Spleen (tissue), 11 donors: ENCODE measurements around the gene MFF. TPM values are rescaled to one million over a fixed set of nuclear protein-coding genes. Genes with fewer than 3 reads are reported as not detected.

ENCODE experiments used
- DNase-seq: peaks from one replicate; pipeline ENCODE4 v3.0.0-alpha.2; 2020
- H3K27ac ChIP-seq, 8 donors: fragments of 200-600 bp; sonication (generic) in 7 of 8; 1 replicate in 4 of 8; 2 replicates in 4 of 8; pipeline versions ENCODE4 v1.5.0 to v1.8.0; 2016 to 2021; ENCODE audit warnings: inconsistent platforms in 4 of 8, mild to moderate bottlenecking in 4 of 8, moderate library complexity in 1 of 8
- H3K27me3 ChIP-seq, 7 donors: fragments of 200-600 bp; sonication (generic) in 6 of 7; replicated peaks in 1 of 7; 1 replicate in 4 of 7; 2 replicates in 3 of 7; pipeline versions ENCODE4 v1.5.0 to v1.8.0; 2016 to 2021; ENCODE audit warnings: inconsistent platforms in 3 of 7, mild to moderate bottlenecking in 1 of 7
- H3K36me3 ChIP-seq, 6 donors: fragments of 200-600 bp; sonication (generic) in 5 of 6; 1 replicate in 4 of 6; 2 replicates in 2 of 6; pipeline versions ENCODE4 v1.5.0 to v1.8.0; 2016 to 2021; ENCODE audit warnings: inconsistent platforms in 2 of 6
- H3K4me1 ChIP-seq, 6 donors: fragments of 200-600 bp; sonication (generic) in 5 of 6; 1 replicate in 3 of 6; 2 replicates in 3 of 6; pipeline versions ENCODE4 v1.5.0 to v1.8.0; 2016 to 2021; ENCODE audit warnings: inconsistent platforms in 3 of 6
- H3K4me3 ChIP-seq, 8 donors: fragments of 200-600 bp; sonication (generic) in 7 of 8; 1 replicate in 4 of 8; 2 replicates in 4 of 8; pipeline versions ENCODE4 v1.5.0 to v1.8.0; 2016 to 2021; ENCODE audit warnings: inconsistent platforms in 4 of 8, mild to moderate bottlenecking in 4 of 8, moderate library complexity in 2 of 8
- H3K9me3 ChIP-seq, 8 donors: fragments of 200-600 bp; sonication (generic) in 7 of 8; 1 replicate in 4 of 8; 2 replicates in 4 of 8; pipeline versions ENCODE4 v1.5.0 to v1.8.0; 2016 to 2021; ENCODE audit warnings: inconsistent platforms in 4 of 8
- CTCF ChIP-seq, 11 experiments: fragments of 200-600 bp in 7 of 11; fragments of 450-650 bp in 4 of 11; sonication (generic) in 4 of 11; IDR thresholded peaks in 8 of 11; conservative IDR thresholded peaks in 3 of 11; 1 replicate in 7 of 11; 2 replicates in 4 of 11; pipeline versions ENCODE4 v1.4.0 to v1.8.0; 2016 to 2021; ENCODE audit warnings: antibody characterized with exemption in 11 of 11, inconsistent platforms in 4 of 11, mild to moderate bottlenecking in 1 of 11
- POLR2A ChIP-seq, 3 donors: fragments of 450-650 bp; IDR thresholded peaks; one replicate each; pipeline ENCODE4 v1.5.1; 2017; ENCODE audit warnings: antibody characterized with exemption in 3 of 3, mild to moderate bottlenecking in 1 of 3
- POLR2AphosphoS5 ChIP-seq, 3 donors: sonication (generic); formaldehyde crosslinking; IDR thresholded peaks; one replicate each; pipeline ENCODE4 v1.5.1; 2017; ENCODE audit warnings: antibody characterized with exemption in 3 of 3
- WGBS, 5 donors: extraction: QIAGEN DNeasy Blood & Tissue Kit in 3 of 5; methylation state at CpG; one replicate each; pipeline versions ENCODE4 v1.1.5 to v1.1.7; 2013 to 2018; 5-methylcytosine and 5-hydroxymethylcytosine counted together
- intact Hi-C: fragments of 100-400 bp; cut with DNase I; formaldehyde crosslinking; loops from one replicate; pipeline ENCODE4 v1.15.0; 2023; ENCODE audit warnings: low total_unique reads
- polyA plus RNA-seq, 3 donors: library from polyadenylated mRNA; stranded (reverse); fragments of 200-250 nt; gene quantifications; one replicate each; pipeline ENCODE4 v1.2.1, GENCODE V29; 2013
- total RNA-seq, 7 donors: library from RNA; depleted of rRNA in 3 of 7; stranded (reverse); fragments of >200 nt in 3 of 7; fragmentation: NEBNext Ultra II Directional in 4 of 7; extraction: Animal tissue kit (Norgen Biotek cat#: 25700) in 4 of 7; gene quantifications; one replicate each; pipeline versions ENCODE4 v1.1.0 to v1.2.1, GENCODE V29; 2016 to 2021
- donor health status: healthy with polysubstance abuse.
- donor health status: DM: no; HTN: no; CAD: no; lungs with moderate emphysema.
- donor health status: DM: no; HTN: no; CAD: no.
- donor health status: Bipolar disorder and iron deficiency.
- donor health status: healthy.
- donor health status: DM: no; HTN: no; CAD: no.
- donor health status: DM: yes; HTN: yes; CAD: no.

Gene MFF
- total and polyA plus RNA-seq, 10 donors, result 59.3 to 134 (median 75.5) TPM

DNA sequence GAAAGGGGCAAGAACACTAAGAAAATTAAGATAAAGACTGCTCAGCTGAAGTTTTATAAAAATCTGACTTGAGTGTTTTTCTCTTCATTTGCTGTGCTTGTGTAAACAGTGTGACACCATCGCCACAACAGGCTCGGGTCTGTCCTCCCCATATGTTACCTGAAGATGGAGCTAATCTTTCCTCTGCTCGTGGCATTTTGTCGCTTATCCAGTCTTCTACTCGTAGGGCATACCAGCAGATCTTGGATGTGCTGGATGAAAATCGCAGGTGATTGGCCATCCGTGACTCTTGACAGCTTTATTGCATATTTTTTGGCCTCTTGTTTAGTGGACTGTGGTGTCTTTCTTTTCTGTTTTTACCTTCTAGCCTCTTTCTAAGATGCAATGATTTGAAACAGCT lies 22.1 kb downstream of the MFF start:
- DNase-seq, result no peak
- WGBS, 5 donors, result 92 to 95% (median 92%) methylated on average over 7 of the region's 7 CpGs
- intact Hi-C loops, result no loop called here
- no peaks in the 10 kb centered on the region for H3K9me3 ChIP-seq
- H3K27ac ChIP-seq, result no peak overlapping the region
- H3K4me3 ChIP-seq, result no peak overlapping the region
- TF ChIP-seq POLR2AphosphoS5 (IDR thresholded peaks at IDR 0.05) (no peak), CTCF (IDR thresholded peaks at IDR 0.05 in 8 of 11, conservative IDR thresholded peaks at IDR 0.05 in 3 of 11) (no peak), POLR2A (IDR thresholded peaks at IDR 0.05) (no peak)
- H3K36me3 ChIP-seq, result peaks cover 0 to 82% (median 27%) of the 10 kb centered on the region in 6 donors
- no peaks in the 10 kb centered on the region for H3K27me3 ChIP-seq
- H3K4me1 ChIP-seq, result no peaks in the 10 kb centered on the region

GRCh38 chr2:227348324-227348723 lies 23.3 kb downstream of the MFF start:
- Histone ChIP-seq H3K36me3 (peaks cover 0 to 83% (median 21%) of the 10 kb centered on the region in 6 donors), H3K9me3 (no peaks in the 10 kb centered on the region), H3K4me1 (no peaks in the 10 kb centered on the region), H3K27ac (no peak overlapping the region), H3K4me3 (no peak overlapping the region), H3K27me3 (no peaks in the 10 kb centered on the region)
- no peak for TF ChIP-seq POLR2AphosphoS5 (IDR thresholded peaks at IDR 0.05)
- TF ChIP-seq POLR2A (IDR thresholded peaks at IDR 0.05), result no peak
- TF ChIP-seq CTCF (IDR thresholded peaks at IDR 0.05 in 8 of 11, conservative IDR thresholded peaks at IDR 0.05 in 3 of 11), result no peak
- DNase-seq, result no peak
- 81 to 100% (median 98%) methylated on average over 2 of the region's 2 CpGs for WGBS, 5 donors
- intact Hi-C loops, result no loop called here

DNA sequence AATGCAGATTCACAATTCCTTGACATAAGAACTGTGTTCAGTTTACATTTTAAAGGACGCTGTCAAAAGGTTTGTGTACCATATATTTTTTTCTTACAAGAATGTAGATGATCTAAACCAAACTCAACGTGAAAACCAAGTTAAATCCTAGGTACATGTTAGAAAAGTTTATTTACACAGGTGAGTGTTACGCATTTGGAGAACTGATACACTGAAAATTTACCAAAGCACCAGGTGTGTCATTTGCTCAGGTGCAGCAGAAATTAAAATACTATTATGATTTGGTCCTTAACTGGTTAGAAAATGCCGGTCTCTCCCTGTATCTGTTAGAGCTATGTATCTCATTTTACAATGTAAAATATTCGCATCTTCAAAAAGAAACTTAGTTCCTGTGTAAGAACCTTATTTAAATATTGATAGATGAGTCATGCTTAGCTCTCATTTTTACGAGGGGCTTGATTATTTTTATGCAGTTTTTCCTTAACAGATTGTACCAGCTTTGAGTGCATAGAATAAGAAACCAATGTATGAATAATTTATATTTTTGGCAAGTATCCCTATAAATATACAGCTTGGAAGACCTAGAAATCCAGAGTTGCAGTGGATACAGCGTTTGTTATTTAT lies 25.1 kb downstream of the MFF start:
- TF ChIP-seq POLR2AphosphoS5 (IDR thresholded peaks at IDR 0.05), result no peak
- TF ChIP-seq POLR2A (IDR thresholded peaks at IDR 0.05), result no peak
- no peak for TF ChIP-seq CTCF (IDR thresholded peaks at IDR 0.05 in 8 of 11, conservative IDR thresholded peaks at IDR 0.05 in 3 of 11)
- H3K36me3 ChIP-seq, result peaks cover 0 to 82% (median 18%) of the 10 kb centered on the region in 6 donors
- H3K4me3 ChIP-seq, result no peak overlapping the region
- WGBS, 5 donors, result 83 to 92% (median 89%) methylated on average over 7 of the region's 7 CpGs
- no peak overlapping the region for H3K27ac ChIP-seq
- H3K9me3 ChIP-seq, result no peaks in the 10 kb centered on the region
- H3K4me1 ChIP-seq, result no peaks in the 10 kb centered on the region
- no peaks in the 10 kb centered on the region for H3K27me3 ChIP-seq
- intact Hi-C loops, result no loop called here
- DNase-seq, result no peak

DNA sequence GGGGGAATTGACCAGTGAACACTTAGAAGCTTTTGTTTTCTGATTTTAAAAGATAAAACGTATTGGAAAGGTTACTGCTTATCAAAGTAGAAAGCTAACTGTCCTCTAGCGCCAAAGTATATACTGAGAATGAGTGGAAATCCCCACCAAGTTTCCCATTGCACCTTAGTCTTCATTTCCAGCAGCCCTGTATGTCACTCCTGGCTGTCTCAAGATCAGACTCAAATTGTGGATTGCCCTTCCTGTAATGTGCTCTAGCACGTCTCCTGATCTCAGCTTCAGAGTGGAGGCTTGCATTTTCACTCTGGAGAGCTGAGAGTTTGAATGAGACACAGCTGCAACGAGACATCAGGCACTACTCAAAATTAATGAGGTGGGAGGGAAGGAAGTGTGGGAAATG lies 26.6 kb downstream of the MFF start:
- no peaks in the 10 kb centered on the region for H3K4me1 ChIP-seq
- no peaks in the 10 kb centered on the region for H3K9me3 ChIP-seq
- H3K4me3 ChIP-seq, result no peak overlapping the region
- TF ChIP-seq POLR2A (IDR thresholded peaks at IDR 0.05), result no peak
- TF ChIP-seq CTCF (IDR thresholded peaks at IDR 0.05 in 8 of 11, conservative IDR thresholded peaks at IDR 0.05 in 3 of 11), result no peak
- TF ChIP-seq POLR2AphosphoS5 (IDR thresholded peaks at IDR 0.05), result no peak
- no peak overlapping the region for H3K27ac ChIP-seq
- H3K36me3 ChIP-seq, result peaks cover 0 to 82% (median 27%) of the 10 kb centered on the region in 6 donors
- no peaks in the 10 kb centered on the region for H3K27me3 ChIP-seq
- WGBS, 5 donors, result 50 to 71% (median 55%) methylated on average over 4 of the region's 4 CpGs
- intact Hi-C loops, result no loop called here
- DNase-seq, result no peak
